K562 (cell line): ENCODE results near the gene NOL4L. TPM values are rescaled to one million over a fixed set of nuclear protein-coding genes. Genes with fewer than 3 reads are reported as not detected.

Experiments used
- ATAC-seq: fragments of 200-7000 bp; cut with Tn5 transposase; 3 replicates; pipeline ENCODE4 v1.9.1; 2020; ENCODE audit warnings: moderate library complexity
- BruUV-seq: library from RNA; stranded (reverse); fragments of 400-500 nt; replicated peaks from 2 replicates; lab custom pipeline; 2021; lab: Mats Ljungman, UMichigan
- CTCF ChIA-PET: fragments of 300-600 bp; formaldehyde crosslinking; extraction: SDS; loops from one replicate; lab custom pipeline; 2021; ENCODE audit warnings: low intra/inter-chr PET ratio; lab: Yijun Ruan, JAX
- POLR2A ChIA-PET: fragments of 300-600, 350-650 bp; sonication (Branson Sonifier 250); formaldehyde crosslinking; extraction: SDS; loops from one replicate; lab custom pipeline; 2021; ENCODE audit warnings: antibody characterized with exemption, inconsistent platforms; lab: Yijun Ruan, JAX
- DNase-seq, 4 experiments: peaks; one replicate each; pipeline versions ENCODE4 v3.0.0 to v3.0.0-alpha.2; 2011 to 2018; ENCODE audit warnings: low spot score in 3 of 4, mixed read lengths in 3 of 4; ENCODE audit errors: extremely low read depth in 1 of 4
- FAIRE-seq: peaks from 2 replicates; lab custom pipeline; 2011; peaks lifted over from hg19 to GRCh38; lab: Jason Lieb, UNC
- H2AFZ ChIP-seq: 2 replicates; pipeline ENCODE4 v1.6.0; 2011; ENCODE audit warnings: low read depth, low read length, control low read depth, inconsistent platforms
- H3K27ac ChIP-seq: fragments of 200-600 bp; 3 replicates; pipeline ENCODE4 v1.8.0; 2011; ENCODE audit warnings: low read depth, mild to moderate bottlenecking, control low read depth, inconsistent platforms, low read length, moderate library complexity, mixed read lengths; ENCODE audit errors: extremely low read depth
- H3K27me3 ChIP-seq, 2 experiments: fragments of 300-600 bp in 1 of 2; 2 replicates in 1 of 2; 3 replicates in 1 of 2; pipeline versions ENCODE4 v1.6.0 to v1.8.0; 2011; ENCODE audit warnings: inconsistent platforms in 2 of 2, low read length in 2 of 2, mild to moderate bottlenecking in 1 of 2, mixed read lengths in 1 of 2, moderate library complexity in 1 of 2; ENCODE audit not compliant: control insufficient read depth in 2 of 2, insufficient read depth in 2 of 2
- H3K36me3 ChIP-seq: fragments of 300-600 bp; 3 replicates; pipeline ENCODE4 v1.8.0; 2011; ENCODE audit warnings: mild to moderate bottlenecking, low read length, inconsistent platforms; ENCODE audit not compliant: control insufficient read depth, insufficient read depth
- H3K4me1 ChIP-seq, 2 experiments: fragments of 200-600 bp in 1 of 2; replicated peaks in 1 of 2; 2 replicates in 1 of 2; 3 replicates in 1 of 2; pipeline versions ENCODE4 v1.5.1 to v1.8.0; 2011; ENCODE audit warnings: inconsistent platforms in 2 of 2, low read length in 2 of 2, mild to moderate bottlenecking in 1 of 2, mixed read lengths in 1 of 2, moderate library complexity in 1 of 2; ENCODE audit not compliant: control insufficient read depth in 2 of 2, insufficient read depth in 2 of 2
- H3K4me2 ChIP-seq: 2 replicates; pipeline ENCODE4 v1.6.1; 2011; ENCODE audit warnings: low read length, control low read depth, inconsistent platforms, mixed read lengths; ENCODE audit not compliant: insufficient read depth
- H3K4me3 ChIP-seq: fragments of 200-600 bp; sonication (generic), shearing (Covaris generic); 2 replicates; pipeline ENCODE4 v1.5.1; 2016; ENCODE audit warnings: control low read depth, inconsistent platforms
- H3K79me2 ChIP-seq: fragments of 200-600 bp; 3 replicates; pipeline ENCODE4 v1.8.0; 2011; ENCODE audit warnings: low read length, inconsistent platforms; ENCODE audit not compliant: control insufficient read depth, insufficient read depth
- H3K9ac ChIP-seq, 2 experiments: 2 replicates each; pipeline versions ENCODE4 v1.6.0 to v1.6.1; 2011; ENCODE audit warnings: low read depth in 2 of 2, low read length in 2 of 2, control low read depth in 1 of 2, inconsistent platforms in 1 of 2, mild to moderate bottlenecking in 1 of 2, mixed read lengths in 1 of 2; ENCODE audit not compliant: insufficient read depth in 1 of 2
- H3K9me1 ChIP-seq: one replicate; pipeline ENCODE4 v1.6.0; 2011; ENCODE audit warnings: inconsistent platforms, mild to moderate bottlenecking, low read length, moderate library complexity; ENCODE audit not compliant: control insufficient read depth, insufficient read depth
- H3K9me3 ChIP-seq: replicated peaks from 2 replicates; pipeline ENCODE4 v1.5.1; 2011; ENCODE audit warnings: low read depth, low read length, inconsistent platforms; ENCODE audit not compliant: control insufficient read depth, insufficient read depth
- H4K20me1 ChIP-seq: replicated peaks from 2 replicates; pipeline ENCODE4 v1.6.1; 2011; ENCODE audit warnings: low read length, inconsistent platforms, mixed read lengths; ENCODE audit not compliant: control insufficient read depth, insufficient read depth
- AFF4 ChIP-seq: sonication (generic); formaldehyde crosslinking; IDR thresholded peaks from 2 replicates; pipeline ENCODE4 v1.8.0; 2023; ENCODE audit warnings: mild to moderate bottlenecking, missing genetic modification reagents
- CBX1 ChIP-seq: sonication (generic); IDR thresholded peaks from 2 replicates; pipeline ENCODE4 v1.6.1; 2016; ENCODE audit warnings: antibody characterized with exemption, low read depth, mild to moderate bottlenecking
- CSDE1 ChIP-seq, 2 experiments: fragments of 450-650 bp; IDR thresholded peaks; 2 replicates each; pipeline ENCODE4 v1.6.1; 2016; ENCODE audit warnings: mild to moderate bottlenecking in 1 of 2
- DPF2 ChIP-seq: fragments of 450-650 bp; IDR thresholded peaks from 2 replicates; pipeline ENCODE4 v1.6.1; 2016
- EGR1 ChIP-seq: fragments of 450-650 bp; conservative IDR thresholded peaks from 2 replicates; pipeline ENCODE4 v1.6.1; 2017; ENCODE audit warnings: mild to moderate bottlenecking
- MEF2A ChIP-seq: IDR thresholded peaks from 2 replicates; pipeline ENCODE4 v1.6.1; 2011; ENCODE audit warnings: low read depth, mild to moderate bottlenecking, low read length, moderate library complexity; ENCODE audit not compliant: control insufficient read depth
- RBFOX2 ChIP-seq: fragments of 200-400 bp; formaldehyde crosslinking; IDR thresholded peaks from 2 replicates; pipeline ENCODE4 v1.6.1; 2017; ENCODE audit warnings: low read depth, mild to moderate bottlenecking, low read length, moderate library complexity
- TAF9B ChIP-seq: fragments of 450-650 bp; IDR thresholded peaks from 2 replicates; pipeline ENCODE4 v1.6.1; 2018; ENCODE audit warnings: mild to moderate bottlenecking; ENCODE audit not compliant: partially characterized antibody
- ZBTB33 ChIP-seq: sonication (generic); formaldehyde crosslinking; IDR thresholded peaks from 2 replicates; pipeline ENCODE4 v1.8.1; 2023; ENCODE audit warnings: mild to moderate bottlenecking, missing genetic modification reagents
- WGBS: fragments of 100-300 bp; shearing (Covaris generic); methylation state at CpG from one replicate; pipeline ENCODE4 v1.1.6; 2016; ENCODE audit warnings: low coverage, mixed read lengths; ENCODE audit not compliant: insufficient coverage; ENCODE audit errors: missing lambda C conversion rate; 5-methylcytosine and 5-hydroxymethylcytosine counted together
- in situ Hi-C: fragments of 300-500 bp; cut with MboI; formaldehyde crosslinking; loops from 4 replicates; pipeline ENCODE4 v1.15.0; 2018; ENCODE audit warnings: inconsistent platforms, mixed read lengths
- intact Hi-C: fragments of 100-400 bp; cut with micrococcal nuclease; formaldehyde crosslinking; loops from 2 replicates; pipeline ENCODE4 v1.14.2; 2022
- polyA plus RNA-seq, 8 experiments: library from polyadenylated mRNA; depleted of rRNA in 4 of 8; stranded (reverse) in 5 of 8; unstranded in 3 of 8; fragments of >200 nt; fragmentation: Nextera tagmentation in 2 of 8; fragmentation: Illumina TruSeq in 1 of 8; extraction: Ambion mirVana in 2 of 8; extraction: Trizol in 1 of 8; gene quantifications; 2 replicates each; pipeline versions ENCODE4 v1.2.1 to v1.2.3, GENCODE V29; 2011 to 2014; ENCODE audit warnings: inconsistent platforms in 1 of 8, missing spikeins in 1 of 8
- total RNA-seq, 7 experiments: library from RNA; depleted of rRNA in 6 of 7; stranded (reverse); fragments of >200 nt in 6 of 7; fragmentation: Illumina TruSeq in 2 of 7; extraction: Trizol in 2 of 7; gene quantifications; 2 replicates each; pipeline versions ENCODE4 v1.2.1 to v1.2.3, GENCODE V29; 2011 to 2021; ENCODE audit warnings: low replicate concordance in 1 of 7

Gene NOL4L
- total and polyA plus RNA-seq, 9 of the 15 experiments (the other 6 are each of a cell fraction or from before 2014, with no cell fraction given) = 5.1 to 36.2 (median 13.6) TPM

GRCh38 chr20:32602273-32602672, 17.1 kb upstream of the NOL4L start:
- Histone ChIP-seq H3K9ac (peak overlapping the region in 1 of 2 experiments; percentile 60; a peak in 1 of 4 replicates), H3K79me2 (peaks cover 6% of the 10 kb centered on the region; the same call in 2 of the 3 replicates), H3K4me2 (no peak overlapping the region), H3K27ac (no peak overlapping the region), H3K36me3 (peaks cover 16% of the 10 kb centered on the region; the same call in 2 of the 3 replicates), H3K9me1 (peaks cover 2% of the 10 kb centered on the region), H3K27me3 (no peaks in the 10 kb centered on the region), H3K9me3 (no peaks in the 10 kb centered on the region), H3K4me3 (no peak overlapping the region), H4K20me1 (peaks cover 13% of the 10 kb centered on the region; the same call in 1 of the 2 replicates), H2AFZ (no peak overlapping the region), H3K4me1 (peaks cover 17 to 40% of the 10 kb centered on the region in 2 experiments; a peak in 4 of 5 replicates)
- no TSS peak for BruUV-seq
- FAIRE-seq (no peak), DNase-seq (no peak), ATAC-seq (no peak)
- 79% methylated on average over 11 of the region's 11 CpGs for WGBS
- 0 out of 2 replicates have a peak, but pooled peaks have one; percentile 30 for TF ChIP-seq RBFOX2
- no peak for TF ChIP-seq EGR1
- ChIA-PET CTCF (no interaction called here), POLR2A (interaction anchor here (0.6 kb wide), 1 partner anchor 1794 kb away, joined by 4 read pairs; no protein-coding TSS in a partner anchor)
- intact Hi-C loops (no loop called here), in situ Hi-C loops (no loop called here)

GRCh38 chr20:32600681-32601237, 15.6 kb upstream of the NOL4L start:
- H3K79me2 ChIP-seq = peaks cover 4% of the 10 kb centered on the region; the same call in 2 of the 3 replicates
- FAIRE-seq (no peak), ATAC-seq (no peak), DNase-seq (no peak)
- intact Hi-C loops (no loop called here), in situ Hi-C loops (no loop called here)
- H3K36me3 ChIP-seq = peaks cover 22% of the 10 kb centered on the region; the same call in 2 of the 3 replicates
- BruUV-seq = no TSS peak
- ChIA-PET POLR2A (interaction anchor here (1.7 kb wide), 1 partner anchor 8 kb away, joined by 4 read pairs; no protein-coding TSS in a partner anchor), CTCF (no interaction called here)
- no peak overlapping the region for H3K4me3 ChIP-seq
- H3K9ac ChIP-seq = no peak overlapping the region; a peak in 1 of 4 replicates
- no peak overlapping the region for H3K27ac ChIP-seq
- H3K9me3 ChIP-seq = no peaks in the 10 kb centered on the region
- 77% methylated on average over 7 of the region's 7 CpGs for WGBS
- H3K27me3 ChIP-seq = no peaks in the 10 kb centered on the region
- peaks cover 2% of the 10 kb centered on the region for H3K9me1 ChIP-seq
- peaks cover 7 to 25% of the 10 kb centered on the region in 2 experiments; a peak in 3 of 5 replicates for H3K4me1 ChIP-seq
- H4K20me1 ChIP-seq = peaks cover 13% of the 10 kb centered on the region; the same call in 1 of the 2 replicates
- H3K4me2 ChIP-seq = no peak overlapping the region
- no peak overlapping the region for H2AFZ ChIP-seq
- no peak for TF ChIP-seq CSDE1 (IDR thresholded peaks at IDR 0.05)
- TF ChIP-seq CBX1 = no peak
- TF ChIP-seq AFF4 (CRISPR knock-in tag) = no peak
- no peak for TF ChIP-seq DPF2
- TF ChIP-seq ZBTB33 (CRISPR knock-in tag) = no peak
- no peak for TF ChIP-seq TAF9B
- no peak for TF ChIP-seq MEF2A
